Stimulated activated CD8-positive, alpha-beta memory T cell treated with anti-CD3 and anti-CD28 coated beads, Interleukin-4, amount 100 ng/mL, for 24 hours (primary cell): Measurements from ENCODE around the gene IL3.
A peak's percentile ranks its signal among the peaks of the same experiment; 100 is the strongest.

ENCODE experiments used
- DNase-seq: peaks from one replicate; pipeline ENCODE4 v3.0.0-alpha.2; 2020; ENCODE audit warnings: low read depth

IL3 gene

GRCh38 chr5:132060501-132061161, at the start of gene IL3:
TSS of gene IL3 (plus strand) at chr5:132060655. CDS start at chr5:132060707, 52 bp downstream.
- DNase-seq, result no peak

GRCh38 chr5:132010989-132011621, 49.4 kb upstream of the IL3 start:
- DNase-seq, result no peak

DNA sequence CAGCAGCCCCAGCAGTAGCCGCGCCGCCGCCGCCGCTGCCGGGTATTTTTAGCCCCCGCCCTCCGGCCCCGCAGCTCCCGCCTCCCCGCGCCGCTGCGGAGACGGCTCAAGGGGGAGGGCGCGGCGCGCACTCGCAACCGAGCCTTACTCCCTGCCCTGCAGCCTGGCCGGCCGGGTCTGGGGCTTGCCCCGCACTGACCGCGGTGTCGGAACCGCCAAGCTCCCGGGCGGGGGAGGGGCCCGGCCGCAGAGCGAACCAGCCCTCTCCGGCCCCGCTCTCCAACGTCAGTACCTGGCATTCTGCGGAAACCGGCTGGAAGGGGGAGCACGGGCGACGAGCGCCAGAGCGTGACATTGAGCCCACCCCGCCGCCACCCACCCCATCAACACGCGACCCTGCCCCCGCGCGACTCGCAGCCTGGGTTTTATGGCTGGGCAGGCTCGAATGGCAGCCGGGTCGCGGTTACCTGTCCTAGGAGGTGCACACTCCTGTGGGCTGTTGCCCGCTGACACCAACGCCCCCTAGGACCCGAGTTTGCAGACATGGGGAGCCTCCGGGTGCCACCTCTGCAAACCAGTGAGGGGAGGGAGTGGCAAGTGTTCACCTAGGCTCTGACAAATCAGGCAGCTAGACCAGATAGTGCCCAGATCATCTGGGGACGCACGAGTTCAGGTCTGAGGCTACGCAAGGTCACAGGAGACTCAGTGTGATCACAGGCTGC, 48.7 kb upstream of the IL3 start, which contains the start of gene ACSL6:
TSS of gene ACSL6 (minus strand) at position 37 of the 722 bp plus-strand sequence. CDS start 105 bp downstream, outside the sequence.
- DNase-seq, result no peak

DNA sequence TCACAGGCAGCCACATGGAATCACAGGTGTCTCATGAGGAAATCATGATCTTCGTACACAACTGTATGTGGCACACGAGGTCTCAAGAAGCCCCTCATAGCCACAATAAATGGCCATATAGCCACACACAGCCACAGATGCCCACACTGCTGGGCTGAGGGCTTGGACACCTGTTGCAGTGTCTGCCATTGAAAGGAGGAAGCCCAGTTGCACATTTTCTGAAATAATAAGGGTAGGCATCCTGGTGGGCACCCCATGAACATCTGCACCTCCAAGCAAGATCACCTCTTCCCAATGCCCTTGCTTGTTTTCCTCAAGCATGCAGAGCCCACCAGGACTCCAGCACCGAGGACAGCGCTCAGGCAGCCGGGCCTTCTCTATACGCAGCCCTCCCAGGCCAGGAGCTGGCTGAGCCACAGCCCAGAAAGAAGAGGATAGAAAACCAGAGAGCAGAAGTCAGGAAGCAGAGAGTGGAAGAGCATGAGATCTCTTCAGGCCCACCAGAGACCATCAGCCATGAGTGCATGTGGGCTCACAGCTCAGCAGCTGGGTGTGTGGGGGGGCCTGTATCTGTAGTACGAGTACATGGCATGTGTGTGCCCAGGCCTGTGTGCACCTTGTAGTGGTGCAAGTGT, 48.0 kb upstream of the IL3 start:
- no peak for DNase-seq

- no peak for DNase-seq
Observed at GRCh38 chr5:132013006-132013689, 47.3 kb upstream of the IL3 start.

DNA sequence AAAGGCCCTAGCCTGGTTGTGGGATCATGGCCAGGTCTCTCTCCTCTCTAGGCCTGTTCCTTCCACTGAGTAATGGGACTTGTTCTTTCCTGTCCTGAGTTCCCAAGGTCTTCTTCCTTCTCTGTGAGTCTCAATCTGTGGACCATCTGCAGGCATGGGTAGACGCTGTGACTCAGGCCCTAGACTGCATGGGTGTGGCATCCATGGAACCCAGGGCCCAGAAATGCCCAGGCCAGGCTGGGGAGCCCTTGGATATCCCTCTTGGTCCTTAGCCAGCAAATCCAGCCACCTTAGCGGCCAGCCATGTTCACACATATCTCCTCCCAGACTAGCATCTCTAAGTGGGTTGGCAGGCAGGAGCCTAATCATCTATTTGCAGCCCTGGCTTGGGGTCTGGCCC, 46.7 kb upstream of the IL3 start:
- no peak for DNase-seq

DNA sequence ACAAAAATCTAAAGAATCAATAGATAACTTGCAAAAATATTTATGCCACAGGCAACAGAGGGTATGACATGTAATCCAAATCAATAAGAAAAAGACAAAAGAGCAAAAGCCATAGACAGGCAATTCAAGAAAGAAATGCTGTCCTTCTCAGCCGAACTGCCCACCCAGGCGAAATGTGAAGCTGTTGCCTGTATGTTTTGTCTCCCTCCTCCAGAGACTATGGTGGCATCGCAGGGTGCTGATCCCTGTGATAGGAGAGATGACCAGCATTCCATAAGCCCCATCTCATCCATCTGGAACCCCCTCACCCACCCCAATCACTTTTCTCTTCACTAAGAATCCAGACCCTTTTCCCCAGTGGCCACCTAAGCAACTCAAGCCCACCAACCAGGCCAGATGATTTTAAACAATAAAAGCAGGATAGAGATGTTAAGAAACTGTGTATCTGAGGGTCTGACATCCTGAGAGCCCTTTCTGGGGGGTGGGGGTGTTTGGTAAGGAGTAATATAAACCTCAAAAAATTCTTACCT, 43.7 kb upstream of the IL3 start:
- DNase-seq, result no peak

- no peak for DNase-seq
Observed at GRCh38 chr5:132017316-132017715, 43.1 kb upstream of the IL3 start.

- no peak for DNase-seq
Observed at GRCh38 chr5:132017738-132018625, 42.5 kb upstream of the IL3 start.

DNA sequence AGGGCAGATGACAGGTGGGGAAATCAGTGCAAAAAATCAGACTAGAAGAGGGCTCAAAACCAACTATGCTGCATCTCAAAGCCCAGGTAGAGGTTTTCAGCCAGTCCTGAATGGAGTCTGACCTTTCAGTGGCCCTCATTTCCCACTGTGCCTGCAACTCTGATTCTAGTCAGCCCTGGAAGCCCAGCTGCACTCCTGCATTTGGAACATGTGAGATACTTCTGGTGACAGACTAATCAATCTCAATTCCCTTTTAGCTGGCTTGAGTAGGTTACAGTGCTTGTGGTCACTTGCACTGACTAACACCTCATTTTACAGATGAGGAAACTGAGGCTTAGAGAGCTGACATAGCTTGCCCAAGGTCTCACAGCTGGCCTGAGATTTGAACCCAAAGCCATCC, 41.1 kb upstream of the IL3 start:
- DNase-seq, result no peak

DNA sequence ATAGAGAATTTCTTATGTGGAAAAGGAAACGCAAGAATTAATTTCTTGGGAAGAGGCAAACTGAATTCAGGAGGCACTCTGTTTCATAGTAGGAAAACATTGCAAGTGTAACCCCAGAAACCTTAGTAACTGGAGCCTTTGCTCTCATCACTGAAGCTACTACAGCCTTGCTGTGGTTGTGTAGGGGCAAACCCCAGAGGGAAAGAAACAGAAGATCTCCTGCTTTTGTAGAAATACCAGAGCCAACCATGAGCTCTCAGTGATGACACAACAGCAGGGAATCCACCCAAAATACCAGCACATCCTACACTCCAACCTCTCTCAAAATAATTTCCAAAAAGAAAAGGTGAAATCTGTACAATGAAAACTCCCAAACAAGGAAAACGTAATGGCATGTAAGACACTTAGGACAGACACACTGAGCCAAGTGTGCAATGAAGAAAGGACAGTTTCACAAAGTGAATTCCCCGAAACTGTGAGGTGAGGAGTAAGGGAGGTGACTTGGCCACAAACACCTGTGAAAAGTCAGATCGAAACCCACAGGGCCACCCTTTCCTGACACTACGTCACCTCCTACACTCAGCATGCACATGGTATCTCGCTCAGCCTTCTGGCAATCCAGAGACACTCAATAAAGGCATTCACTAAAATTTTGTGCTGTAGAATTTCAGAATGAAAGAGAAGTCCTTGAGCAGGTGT, 40.4 kb upstream of the IL3 start:
- peak; percentile 56 for DNase-seq

DNA sequence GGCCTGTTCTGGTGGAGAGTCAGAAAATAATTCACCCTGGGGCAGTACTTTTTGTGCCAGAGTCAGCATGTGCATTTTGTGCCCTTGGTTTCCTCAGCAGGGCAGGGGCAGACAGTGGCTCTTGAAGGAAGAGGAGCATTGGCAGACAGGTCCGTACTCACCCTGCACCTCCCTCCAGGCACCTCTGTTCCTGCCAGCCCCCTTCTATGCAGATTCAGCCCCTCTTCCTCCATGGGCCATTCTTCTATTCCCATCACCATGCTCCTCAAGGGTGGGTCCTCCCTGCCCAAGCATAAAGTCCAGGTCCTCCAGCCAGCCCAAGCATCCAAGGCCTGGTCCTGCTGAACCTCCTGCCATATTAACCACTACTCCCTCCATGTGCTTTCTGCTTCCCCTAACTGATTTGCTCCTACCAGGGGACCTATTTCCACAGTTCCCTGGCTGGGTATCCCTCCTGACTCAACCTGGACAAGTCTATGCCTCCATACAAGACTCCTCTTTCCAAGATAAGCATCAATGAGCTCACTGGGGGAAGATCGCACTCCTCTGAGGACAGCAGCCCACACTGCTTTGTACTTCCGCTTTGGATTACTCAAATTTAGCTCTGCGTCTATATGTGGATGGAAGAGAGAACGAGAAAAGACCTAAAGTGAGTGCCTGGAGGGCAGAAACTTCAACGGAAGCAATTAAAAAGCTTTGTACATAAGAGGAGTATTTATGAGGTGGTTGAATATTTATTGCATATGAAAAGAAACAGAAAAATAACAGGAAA, 39.7 kb upstream of the IL3 start:
- DNase-seq, result no peak

DNA sequence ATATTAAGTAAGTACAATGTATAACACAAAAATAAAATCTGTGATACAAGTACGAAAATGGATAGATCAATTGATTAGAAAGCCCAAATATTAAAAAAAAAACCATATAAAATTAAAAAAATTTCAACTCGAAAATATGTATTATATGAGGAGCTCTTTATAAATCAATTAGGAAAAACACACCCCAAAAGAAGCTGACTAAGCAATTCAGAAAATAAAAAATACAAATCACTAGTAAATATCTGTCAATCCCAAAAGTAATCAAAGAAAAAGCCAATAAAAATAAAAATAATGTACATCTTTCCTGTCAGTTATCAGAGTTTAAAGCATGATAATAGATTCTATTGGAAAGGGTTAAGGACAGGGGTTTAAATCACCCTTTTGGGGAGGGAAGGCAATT, 38.8 kb upstream of the IL3 start:
- no peak for DNase-seq

GRCh38 chr5:132022737-132023136, 37.7 kb upstream of the IL3 start:
- no peak for DNase-seq

- no peak for DNase-seq
Observed at GRCh38 chr5:132023258-132024116, 37.0 kb upstream of the IL3 start.

GRCh38 chr5:132024117-132024435, 36.4 kb upstream of the IL3 start:
- DNase-seq, result no peak

- DNase-seq, result no peak
Observed at GRCh38 chr5:132024789-132025402, 35.6 kb upstream of the IL3 start.

DNA sequence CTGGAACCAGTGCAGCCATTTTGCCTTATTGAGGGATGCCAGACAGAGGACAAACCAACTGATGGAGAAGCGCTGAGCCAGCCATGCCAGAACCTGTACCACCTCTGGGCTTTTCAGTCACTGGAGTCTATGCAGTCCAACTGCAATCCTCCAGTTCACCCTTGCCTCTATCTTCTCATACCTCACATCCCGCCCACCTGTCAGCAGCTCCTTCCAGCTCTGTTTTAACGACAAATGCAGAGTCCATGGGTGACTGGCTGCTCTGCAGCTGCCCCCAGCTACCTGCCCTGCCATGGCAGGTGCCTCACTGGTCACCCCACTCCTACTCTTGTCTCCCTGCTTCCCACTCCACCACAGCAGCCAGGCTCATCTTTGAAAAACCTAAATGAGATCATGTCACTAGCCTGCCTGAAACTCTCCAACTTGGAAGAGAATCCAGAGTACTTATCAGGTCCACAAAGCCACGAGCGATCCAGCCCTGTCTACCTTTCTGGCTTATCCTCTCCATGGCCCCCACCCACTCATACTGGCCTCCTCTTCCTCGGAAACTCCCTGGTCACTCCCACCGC, 35.0 kb upstream of the IL3 start:
- no peak for DNase-seq
